Trophoblast cell (in vitro differentiated cells and primary cell): Measurements from ENCODE around the gene DNAJC13.

Experiments used
- DNase-seq, 2 donors: peaks; one replicate each; pipeline ENCODE4 v3.0.0-alpha.2; 2016
- H2AFZ ChIP-seq: 2 replicates; pipeline ENCODE4 v1.6.1; 2013; ENCODE audit warnings: low read length, moderate library complexity, mild to moderate bottlenecking; ENCODE audit not compliant: insufficient read depth, poor library complexity
- H2AK5ac ChIP-seq: 2 replicates; pipeline ENCODE4 v1.6.1; 2013; ENCODE audit warnings: mild to moderate bottlenecking, low read length
- H2BK120ac ChIP-seq: 2 replicates; pipeline ENCODE4 v1.6.1; 2013; ENCODE audit warnings: low read length, mild to moderate bottlenecking, moderate library complexity; ENCODE audit not compliant: insufficient read depth, poor library complexity
- H2BK12ac ChIP-seq: 2 replicates; pipeline ENCODE4 v1.6.1; 2013; ENCODE audit warnings: mild to moderate bottlenecking, low read length, moderate library complexity
- H2BK5ac ChIP-seq: 2 replicates; pipeline ENCODE4 v1.6.1; 2013; ENCODE audit warnings: low read length, low read depth, moderate library complexity, mild to moderate bottlenecking; ENCODE audit not compliant: poor library complexity
- H3K14ac ChIP-seq: 2 replicates; pipeline ENCODE4 v1.6.1; 2013; ENCODE audit warnings: mild to moderate bottlenecking, low read length
- H3K18ac ChIP-seq: 2 replicates; pipeline ENCODE4 v1.6.1; 2013; ENCODE audit warnings: mild to moderate bottlenecking, low read length
- H3K23ac ChIP-seq: 2 replicates; pipeline ENCODE4 v1.6.1; 2013; ENCODE audit warnings: low read length
- H3K27ac ChIP-seq: 2 replicates; pipeline ENCODE4 v1.5.1; 2013; ENCODE audit warnings: low read depth, mild to moderate bottlenecking, inconsistent platforms, low read length, moderate library complexity
- H3K27me3 ChIP-seq: 2 replicates; pipeline ENCODE4 v1.6.1; 2013; ENCODE audit warnings: inconsistent platforms, mild to moderate bottlenecking, low read length, moderate library complexity; ENCODE audit not compliant: insufficient read depth
- H3K36me3 ChIP-seq, 2 experiments: 1 replicate in 1 of 2; 2 replicates in 1 of 2; pipeline ENCODE4 v1.6.1; 2013; ENCODE audit warnings: low read length in 2 of 2, mild to moderate bottlenecking in 2 of 2, moderate library complexity in 1 of 2; ENCODE audit not compliant: insufficient read depth in 2 of 2, control insufficient read depth in 1 of 2
- H3K4ac ChIP-seq: 2 replicates; pipeline ENCODE4 v1.6.1; 2013; ENCODE audit warnings: low read depth, mild to moderate bottlenecking, low read length, moderate library complexity
- H3K4me1 ChIP-seq, 2 experiments: 1 replicate in 1 of 2; 2 replicates in 1 of 2; pipeline ENCODE4 v1.6.1; 2013; ENCODE audit warnings: low read length in 2 of 2, mild to moderate bottlenecking in 2 of 2, moderate library complexity in 1 of 2; ENCODE audit not compliant: insufficient read depth in 2 of 2, control insufficient read depth in 1 of 2
- H3K4me2 ChIP-seq: 2 replicates; pipeline ENCODE4 v1.6.1; 2013; ENCODE audit warnings: inconsistent platforms, mild to moderate bottlenecking, low read length, moderate library complexity
- H3K4me3 ChIP-seq: 2 replicates; pipeline ENCODE4 v1.5.1; 2013; ENCODE audit warnings: mild to moderate bottlenecking, low read depth, low read length, inconsistent platforms
- H3K79me1 ChIP-seq: one replicate; pipeline ENCODE4 v1.6.1; 2013; ENCODE audit warnings: low read length
- H3K79me2 ChIP-seq: 2 replicates; pipeline ENCODE4 v1.6.1; 2013; ENCODE audit warnings: low read length, mild to moderate bottlenecking; ENCODE audit not compliant: control insufficient read depth, insufficient read depth, poor library complexity
- H3K9ac ChIP-seq: 2 replicates; pipeline ENCODE4 v1.6.1; 2013; ENCODE audit warnings: mild to moderate bottlenecking, low read length
- H3K9me3 ChIP-seq: 2 replicates; pipeline ENCODE4 v1.6.1; 2013; ENCODE audit warnings: low read depth, mild to moderate bottlenecking, control low read depth, inconsistent platforms, low read length; ENCODE audit not compliant: insufficient read depth
- H4K12ac ChIP-seq: 2 replicates; pipeline ENCODE4 v1.6.1; 2013; ENCODE audit warnings: low read depth, mild to moderate bottlenecking, low read length, moderate library complexity
- H4K8ac ChIP-seq: 2 replicates; pipeline ENCODE4 v1.6.1; 2013; ENCODE audit warnings: low read depth, mild to moderate bottlenecking, low read length, moderate library complexity
- H4K91ac ChIP-seq: one replicate; pipeline ENCODE4 v1.6.1; 2013; ENCODE audit warnings: low read depth, mild to moderate bottlenecking, low read length, moderate library complexity
- WGBS: extraction: QIAGEN DNeasy Blood & Tissue Kit; methylation state at CpG from one replicate; pipeline ENCODE4 v1.1.7; 2013; ENCODE audit warnings: missing lambda C conversion rate; ENCODE audit not compliant: insufficient read length, insufficient coverage; ENCODE audit errors: extremely low coverage; 5-methylcytosine and 5-hydroxymethylcytosine counted together

The DNAJC13 gene

DNA sequence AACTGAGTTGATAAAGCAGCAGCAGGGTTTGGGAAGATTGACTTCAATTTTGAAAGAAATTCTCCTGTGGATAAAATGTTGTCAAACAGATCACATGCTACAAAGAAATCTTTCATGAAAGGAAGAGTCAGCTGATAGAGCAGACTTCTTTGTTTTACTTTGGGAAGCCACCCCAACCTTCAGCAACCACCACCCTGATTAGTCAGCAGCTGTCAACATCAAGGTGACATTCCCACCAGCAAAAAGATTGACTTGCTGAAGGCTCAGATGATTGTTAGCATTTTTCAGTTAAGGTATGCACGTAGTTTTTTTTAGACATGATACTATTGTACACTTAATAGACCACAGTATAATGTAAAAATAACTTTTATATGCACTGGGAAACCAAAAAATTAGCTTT lies 92.2 kb downstream of the DNAJC13 start:
- DNase-seq: no peak
- Histone ChIP-seq H3K79me2 (no peaks in the 10 kb centered on the region), H3K27me3 (no peaks in the 10 kb centered on the region), H3K36me3 (peaks cover 6 to 18% of the 10 kb centered on the region in 2 experiments), H3K9ac (no peak overlapping the region), H3K4me1 (no peaks in the 10 kb centered on the region), H3K9me3 (no peaks in the 10 kb centered on the region), H2BK5ac (no peak overlapping the region), H2BK12ac (no peak overlapping the region), H3K18ac (no peak overlapping the region), H2BK120ac (no peak overlapping the region), H4K8ac (no peak overlapping the region), H3K4ac (no peak overlapping the region), H3K23ac (no peak overlapping the region), H4K91ac (no peak overlapping the region), H3K4me3 (no peak overlapping the region), H3K27ac (no peak overlapping the region), H4K12ac (no peak overlapping the region), H3K4me2 (no peak overlapping the region), H3K79me1 (no peaks in the 10 kb centered on the region), H2AFZ (no peak overlapping the region), H3K14ac (no peak overlapping the region), H2AK5ac (no peak overlapping the region)
- WGBS: no CpG with 5 or more reads among the region's 1 CpG

DNA sequence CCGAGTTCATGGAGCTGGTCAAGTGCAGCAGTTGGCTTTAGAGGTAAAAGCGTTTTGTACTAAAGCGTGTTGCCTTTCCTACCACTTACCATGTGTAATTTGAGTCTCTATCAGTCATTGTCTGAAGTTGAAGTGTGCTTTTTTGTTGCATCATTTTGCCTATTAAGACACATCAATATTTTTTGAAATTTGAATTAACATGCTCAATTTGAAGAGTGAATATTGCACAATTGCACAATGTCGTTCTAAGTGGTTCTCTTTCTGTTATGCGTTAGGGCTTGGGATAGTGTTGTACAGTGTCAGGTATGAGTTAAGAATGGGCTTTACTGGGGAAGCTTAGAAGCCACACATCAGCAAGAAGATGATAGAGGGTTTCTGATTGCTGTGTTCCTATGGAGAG lies 95.8 kb downstream of the DNAJC13 start:
- H4K91ac ChIP-seq: no peak overlapping the region
- WGBS: no CpG with 5 or more reads among the region's 5 CpGs

DNA sequence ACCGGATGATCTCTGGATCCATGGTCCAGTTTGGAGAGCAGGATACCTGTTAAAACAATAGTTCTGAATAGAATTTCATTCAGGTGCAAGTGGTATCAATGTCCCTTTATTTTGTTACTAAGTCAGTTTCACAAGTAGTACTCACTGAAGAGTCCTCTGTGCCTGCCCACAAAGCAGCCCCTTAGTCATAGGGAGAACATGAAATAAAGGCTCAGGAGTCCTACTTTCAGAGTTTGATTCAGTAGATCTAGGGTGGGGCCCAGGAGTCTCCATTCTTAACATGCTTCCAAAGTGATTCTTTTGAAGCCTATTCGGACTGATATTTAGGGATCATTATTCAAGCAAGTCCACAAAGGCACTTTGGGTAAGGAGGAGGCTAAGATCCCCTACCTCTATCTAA lies 100.0 kb downstream of the DNAJC13 start:
- Histone ChIP-seq H3K4me2 (no peak overlapping the region), H4K91ac (no peak overlapping the region), H2AFZ (no peak overlapping the region), H3K18ac (no peak overlapping the region), H3K4me1 (no peaks in the 10 kb centered on the region), H3K27me3 (no peaks in the 10 kb centered on the region), H3K27ac (no peak overlapping the region), H3K79me2 (no peaks in the 10 kb centered on the region), H3K9ac (no peak overlapping the region), H3K4ac (no peak overlapping the region), H3K4me3 (no peak overlapping the region), H2AK5ac (no peak overlapping the region), H4K12ac (no peak overlapping the region), H2BK12ac (no peak overlapping the region), H4K8ac (no peak overlapping the region), H3K14ac (no peak overlapping the region), H3K79me1 (no peaks in the 10 kb centered on the region), H3K9me3 (no peaks in the 10 kb centered on the region), H2BK120ac (no peak overlapping the region), H3K36me3 (peaks cover 4 to 25% of the 10 kb centered on the region in 2 experiments), H2BK5ac (no peak overlapping the region), H3K23ac (no peak overlapping the region)
- DNase-seq: no peak
- WGBS: no CpG with 5 or more reads among the region's 2 CpGs

More for the DNA sequence above, 95.8 kb downstream of the DNAJC13 start:
- no peaks in the 10 kb centered on the region for H3K4me1 ChIP-seq
- H3K4me3 ChIP-seq: no peak overlapping the region
- no peak overlapping the region for H3K9ac ChIP-seq
- H3K79me1 ChIP-seq: no peaks in the 10 kb centered on the region
- H2BK12ac ChIP-seq: no peak overlapping the region
- no peak overlapping the region for H2BK5ac ChIP-seq
- no peaks in the 10 kb centered on the region for H3K9me3 ChIP-seq
- no peak overlapping the region for H3K4me2 ChIP-seq
- H4K12ac ChIP-seq: no peak overlapping the region
- peaks cover 3 to 21% of the 10 kb centered on the region in 2 experiments for H3K36me3 ChIP-seq
- no peak overlapping the region for H2AFZ ChIP-seq
- no peak overlapping the region for H2AK5ac ChIP-seq
- no peaks in the 10 kb centered on the region for H3K79me2 ChIP-seq
- H3K27ac ChIP-seq: no peak overlapping the region
- H2BK120ac ChIP-seq: no peak overlapping the region
- H3K27me3 ChIP-seq: no peaks in the 10 kb centered on the region
- no peak overlapping the region for H3K23ac ChIP-seq
- no peak overlapping the region for H3K14ac ChIP-seq
- no peak overlapping the region for H3K18ac ChIP-seq
- no peak for DNase-seq
- H3K4ac ChIP-seq: no peak overlapping the region
- H4K8ac ChIP-seq: no peak overlapping the region

DNA sequence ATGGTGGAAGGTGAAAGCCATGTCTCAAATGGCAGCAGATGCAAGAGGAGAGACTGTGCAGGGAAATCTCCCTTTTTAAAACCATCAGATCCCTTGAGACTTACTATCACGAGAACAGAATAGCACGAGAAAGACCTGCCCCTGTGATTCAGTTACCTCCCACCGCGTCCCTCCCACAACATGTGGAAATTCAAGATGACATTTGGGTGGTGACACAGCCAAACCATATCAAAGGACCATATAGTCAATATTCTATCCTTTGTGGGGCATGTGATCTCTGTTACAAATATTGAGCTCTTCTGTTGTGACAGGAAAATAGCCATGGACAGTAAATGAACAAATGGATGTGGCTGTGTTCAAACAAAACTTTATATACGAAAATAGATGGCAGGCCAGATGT lies 102.6 kb downstream of the DNAJC13 start:
- no peak overlapping the region for H3K4ac ChIP-seq
- H3K27me3 ChIP-seq: no peaks in the 10 kb centered on the region
- H4K12ac ChIP-seq: no peak overlapping the region
- H3K79me1 ChIP-seq: no peaks in the 10 kb centered on the region
- no peak overlapping the region for H3K23ac ChIP-seq
- no peak for DNase-seq
- no peak overlapping the region for H3K14ac ChIP-seq
- no peak overlapping the region for H2AK5ac ChIP-seq
- H2BK5ac ChIP-seq: no peak overlapping the region
- no peak overlapping the region for H2BK120ac ChIP-seq
- H3K4me2 ChIP-seq: no peak overlapping the region
- H3K9ac ChIP-seq: no peak overlapping the region
- H3K27ac ChIP-seq: no peak overlapping the region
- H2BK12ac ChIP-seq: no peak overlapping the region
- peaks cover 5 to 21% of the 10 kb centered on the region in 2 experiments for H3K36me3 ChIP-seq
- no peak overlapping the region for H2AFZ ChIP-seq
- no peaks in the 10 kb centered on the region for H3K9me3 ChIP-seq
- H3K79me2 ChIP-seq: no peaks in the 10 kb centered on the region
- no peak overlapping the region for H4K91ac ChIP-seq
- H4K8ac ChIP-seq: no peak overlapping the region
- no peaks in the 10 kb centered on the region for H3K4me1 ChIP-seq
- no peak overlapping the region for H3K18ac ChIP-seq
- H3K4me3 ChIP-seq: no peak overlapping the region
- no CpG with 5 or more reads among the region's 5 CpGs for WGBS
